GM21619 (cell line): Measurements from ENCODE around the gene SNRPD3.
"Not testable (repeated sequence)": the region's sequence is repeated elsewhere in the genome, so short reads cannot be mapped to it uniquely, and the experiment has no call there.

Source experiments
- ATAC-seq: cut with Tn5 transposase; IDR thresholded peaks from one replicate; pipeline ENCODE4 v1.9.1; 2021; ENCODE audit not compliant: unreplicated experiment

The SNRPD3 gene

DNA sequence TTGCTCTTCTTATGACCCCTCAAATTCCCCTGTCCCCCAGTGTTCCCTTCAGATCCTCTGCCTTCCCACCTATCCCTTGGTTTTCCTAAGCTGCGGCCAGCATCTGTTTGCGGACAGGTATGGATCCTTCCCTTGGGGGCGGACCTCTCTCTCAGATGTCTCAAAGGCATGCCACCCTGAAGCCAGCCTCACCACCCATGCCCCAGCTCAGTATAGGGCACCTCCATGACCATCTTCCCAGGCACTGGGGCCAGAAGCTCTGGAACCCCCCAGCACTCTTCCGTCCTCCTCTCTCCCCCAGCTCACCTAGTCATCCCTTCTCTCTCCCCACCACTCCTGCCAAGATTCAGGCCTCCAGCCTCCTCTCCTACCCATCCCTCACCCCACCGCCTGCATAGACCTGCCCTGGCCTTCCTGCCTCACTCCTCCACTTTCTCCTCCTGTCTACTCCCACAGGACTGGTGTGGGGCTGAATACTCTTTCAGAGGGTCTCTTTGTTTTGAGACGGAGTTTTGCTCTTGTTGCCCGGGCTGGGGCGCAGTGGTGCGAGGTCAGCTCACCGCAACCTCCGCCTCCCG, 34.9 kb downstream of the SNRPD3 start:
- no peak for ATAC-seq

GRCh38 chr22:24591286-24591830, 35.6 kb downstream of the SNRPD3 start:
- no peak for ATAC-seq

DNA sequence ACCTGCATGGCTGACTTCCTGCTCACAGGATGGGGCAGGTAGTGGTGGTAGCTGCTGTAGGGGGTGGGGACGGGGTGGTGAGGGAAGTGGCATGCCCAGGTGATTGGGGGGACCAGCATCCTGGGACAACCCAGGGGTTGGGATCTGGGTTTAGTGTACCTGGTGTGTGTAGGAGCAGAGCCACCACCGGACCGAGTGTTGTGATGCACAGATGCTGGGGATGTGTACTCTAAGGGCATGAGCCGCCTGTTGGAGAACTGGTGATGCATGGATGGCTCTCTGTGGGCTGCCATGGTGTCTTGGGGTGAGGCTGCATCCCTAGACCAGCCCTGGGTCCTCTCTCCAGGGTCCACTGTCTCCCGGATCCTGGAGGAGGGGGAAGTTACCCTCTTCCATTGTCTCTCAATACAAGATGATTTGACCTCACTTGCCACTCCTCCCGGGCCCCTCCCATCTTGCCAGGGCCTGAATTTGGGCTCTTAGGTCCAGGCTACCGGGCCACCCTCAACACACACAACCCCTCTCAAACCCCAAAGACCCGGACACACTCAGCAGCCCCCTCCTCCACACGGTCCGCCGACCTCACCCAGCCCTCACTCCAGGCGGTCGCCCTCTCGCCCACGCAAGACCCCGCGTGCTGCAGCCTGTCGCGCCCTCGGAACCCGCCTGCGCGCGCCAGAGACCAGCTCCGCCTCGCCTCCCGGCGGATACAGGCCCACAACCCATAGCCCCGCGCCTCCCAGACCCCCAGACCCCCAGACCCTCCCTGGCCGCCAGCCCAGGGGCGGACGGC, 36.5 kb downstream of the SNRPD3 start:
- ATAC-seq: no peak

DNA sequence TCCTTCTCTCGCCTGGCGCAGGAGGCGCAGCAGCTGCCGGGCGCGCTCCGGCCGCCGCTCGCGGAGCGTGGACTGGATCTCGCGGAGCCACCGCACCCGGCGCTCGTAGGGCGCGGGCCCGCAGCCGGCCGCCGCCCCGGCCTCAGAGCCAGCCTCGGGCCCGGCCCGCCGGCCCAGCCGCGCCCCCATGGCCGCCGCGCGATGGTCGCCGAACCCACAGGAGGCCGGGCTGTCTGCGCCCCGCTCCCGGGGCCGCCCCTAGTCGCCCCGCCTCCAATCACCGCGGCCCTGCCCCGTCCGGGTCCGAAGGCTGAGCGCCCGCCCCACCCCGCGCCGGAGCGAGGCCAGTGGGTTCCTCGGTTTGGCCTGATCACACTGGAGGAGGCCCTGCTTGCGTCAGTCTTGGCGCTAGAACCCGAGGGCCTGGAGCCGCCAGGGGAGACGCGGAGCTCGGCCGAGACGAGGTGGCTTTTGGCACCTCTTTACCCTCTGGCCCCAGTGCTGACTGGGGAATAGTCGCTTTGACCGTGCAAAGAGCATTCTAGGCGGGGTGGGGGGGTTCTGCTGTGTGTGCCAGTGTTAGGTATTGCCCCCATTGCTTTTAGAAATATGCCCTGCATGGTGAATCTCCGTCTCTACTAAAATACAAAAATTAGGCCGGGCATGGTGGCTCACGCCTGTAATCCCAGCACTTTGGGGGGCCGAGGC, 37.2 kb downstream of the SNRPD3 start, which contains the start of gene LRRC75B:
LRRC75B (minus strand) TSS at position 223 of the 708 bp plus-strand sequence; CDS start at position 189, 34 bp downstream.
- ATAC-seq: peak; percentile 78

DNA sequence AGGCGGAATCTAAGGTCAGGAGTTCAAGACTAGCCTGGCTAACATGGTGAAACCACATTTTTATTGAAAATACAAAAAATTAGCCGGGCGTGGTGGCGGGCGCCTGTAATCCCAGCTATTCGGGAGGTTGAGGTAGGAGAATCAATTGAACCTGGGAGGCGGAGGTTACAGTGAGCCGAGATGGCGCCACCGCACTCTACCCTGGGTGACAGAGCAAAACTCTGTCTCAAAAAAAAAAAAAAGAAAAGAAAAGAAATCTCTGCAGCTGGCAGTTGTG, 37.7 kb downstream of the SNRPD3 start:
- not testable (repeated sequence) for ATAC-seq

- ATAC-seq: no peak
These were observed 38.2 kb downstream of the SNRPD3 start for GRCh38 chr22:24593836-24594568.

DNA sequence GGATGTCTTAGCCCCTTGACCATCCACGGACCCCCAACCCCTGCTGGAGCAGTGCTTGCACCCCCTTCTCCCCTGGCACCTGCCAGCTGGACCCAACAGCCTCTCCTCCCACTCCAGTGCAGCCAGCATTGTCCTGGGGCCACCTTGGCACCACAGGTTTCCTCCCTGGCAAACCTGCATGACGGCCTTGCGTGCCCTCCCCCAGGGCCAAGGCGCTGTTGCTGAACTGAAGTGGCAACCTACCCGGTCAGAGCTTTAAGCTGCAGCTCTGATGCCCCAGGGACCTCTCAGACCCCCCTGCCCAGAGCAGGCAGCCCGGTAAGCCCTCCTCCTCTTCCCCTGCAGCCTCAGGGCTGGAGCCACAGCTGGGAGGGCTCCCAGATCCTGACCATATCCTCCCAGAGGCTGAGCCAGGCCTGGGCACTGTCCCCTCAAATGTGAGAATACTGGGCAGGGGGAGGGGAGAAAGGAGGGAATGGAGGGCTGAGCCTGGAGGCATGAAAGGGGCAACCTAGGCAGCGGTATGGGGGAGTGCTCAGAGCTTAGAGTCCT, 38.8 kb downstream of the SNRPD3 start:
- ATAC-seq: no peak

DNA sequence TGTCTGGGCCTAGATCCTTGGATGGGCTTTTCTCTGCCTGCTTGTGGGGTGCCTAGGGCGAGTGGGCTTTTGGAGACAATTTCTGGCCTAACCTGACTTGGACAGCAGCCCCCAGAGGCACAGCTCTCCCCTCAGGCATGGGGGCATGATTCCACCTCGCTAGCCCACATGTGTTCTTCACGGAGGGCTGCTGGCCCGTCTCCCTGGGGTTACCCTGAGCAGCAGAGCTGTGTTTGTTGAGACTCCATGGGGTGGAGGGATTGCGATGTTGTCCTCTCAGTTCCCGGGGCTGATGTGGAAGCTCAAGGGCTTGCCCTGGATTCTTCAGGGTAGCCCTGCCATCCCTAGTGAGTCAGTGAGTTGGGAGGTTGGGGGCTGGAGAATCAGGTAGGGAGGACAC, 39.4 kb downstream of the SNRPD3 start:
- no peak for ATAC-seq

GRCh38 chr22:24595863-24596262, 40.1 kb downstream of the SNRPD3 start:
- no peak for ATAC-seq

DNA sequence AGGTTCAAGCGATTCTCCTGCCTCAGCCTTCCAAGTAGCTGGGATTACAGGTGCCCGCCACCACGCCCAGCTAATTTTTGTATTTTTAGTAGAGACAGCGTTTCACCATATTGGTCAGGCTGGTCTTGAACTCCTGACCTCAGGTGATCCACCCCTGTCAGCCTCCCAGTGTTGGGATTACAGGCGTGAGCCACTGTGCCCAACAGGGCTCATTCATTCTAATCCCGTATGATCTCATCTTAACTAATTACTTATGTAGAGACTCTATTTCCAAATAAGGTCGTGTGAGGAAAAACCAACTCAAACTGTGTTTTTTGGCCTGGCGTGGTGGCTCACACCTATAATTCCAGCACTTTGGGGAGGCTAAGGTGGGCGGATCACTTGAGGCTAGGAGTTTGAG, 41.3 kb downstream of the SNRPD3 start:
- ATAC-seq: not testable (repeated sequence)

- ATAC-seq: no peak
These were observed 43.7 kb downstream of the SNRPD3 start for GRCh38 chr22:24599514-24599913.

DNA sequence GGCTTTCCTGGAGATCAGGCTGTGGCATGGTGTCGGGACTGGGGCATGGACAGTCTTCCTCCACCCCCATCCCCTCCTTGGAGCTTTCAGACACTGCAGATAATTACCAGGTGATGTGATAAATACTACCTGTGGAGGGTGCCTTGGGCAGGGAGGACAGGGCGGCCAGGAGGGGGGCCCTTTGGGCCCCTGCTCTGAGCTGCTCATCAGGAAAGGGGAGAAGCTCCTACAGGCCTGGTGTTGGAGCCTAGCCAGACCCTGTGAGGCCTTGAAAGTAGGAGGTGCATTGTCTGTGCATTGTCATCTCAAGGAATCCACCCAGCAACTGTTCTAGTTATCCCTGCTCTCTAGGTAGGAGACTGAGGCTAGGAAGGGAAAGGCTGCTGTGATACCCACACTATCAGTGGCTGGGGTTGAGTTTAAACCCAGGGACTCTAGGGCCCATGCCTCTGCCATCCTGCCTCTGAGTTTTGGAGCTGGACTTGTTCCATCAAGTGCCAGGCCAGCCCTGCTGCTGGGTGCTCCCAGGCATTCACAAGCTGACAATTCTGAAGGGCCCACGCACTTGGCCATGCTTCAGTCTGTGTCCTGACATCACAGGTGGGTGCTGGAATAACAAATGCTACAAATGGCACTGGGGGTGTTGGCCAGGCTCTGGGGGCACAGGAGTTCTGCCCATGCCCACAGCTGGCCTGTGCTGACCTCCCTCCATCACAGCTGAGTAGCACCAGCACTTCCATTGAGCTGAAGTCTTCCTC, 44.3 kb downstream of the SNRPD3 start:
- ATAC-seq: not testable (repeated sequence)

GRCh38 chr22:24601217-24602104, 45.7 kb downstream of the SNRPD3 start:
- ATAC-seq: no peak

- ATAC-seq: not testable (repeated sequence)
These were observed 46.4 kb downstream of the SNRPD3 start for GRCh38 chr22:24602105-24602749.

DNA sequence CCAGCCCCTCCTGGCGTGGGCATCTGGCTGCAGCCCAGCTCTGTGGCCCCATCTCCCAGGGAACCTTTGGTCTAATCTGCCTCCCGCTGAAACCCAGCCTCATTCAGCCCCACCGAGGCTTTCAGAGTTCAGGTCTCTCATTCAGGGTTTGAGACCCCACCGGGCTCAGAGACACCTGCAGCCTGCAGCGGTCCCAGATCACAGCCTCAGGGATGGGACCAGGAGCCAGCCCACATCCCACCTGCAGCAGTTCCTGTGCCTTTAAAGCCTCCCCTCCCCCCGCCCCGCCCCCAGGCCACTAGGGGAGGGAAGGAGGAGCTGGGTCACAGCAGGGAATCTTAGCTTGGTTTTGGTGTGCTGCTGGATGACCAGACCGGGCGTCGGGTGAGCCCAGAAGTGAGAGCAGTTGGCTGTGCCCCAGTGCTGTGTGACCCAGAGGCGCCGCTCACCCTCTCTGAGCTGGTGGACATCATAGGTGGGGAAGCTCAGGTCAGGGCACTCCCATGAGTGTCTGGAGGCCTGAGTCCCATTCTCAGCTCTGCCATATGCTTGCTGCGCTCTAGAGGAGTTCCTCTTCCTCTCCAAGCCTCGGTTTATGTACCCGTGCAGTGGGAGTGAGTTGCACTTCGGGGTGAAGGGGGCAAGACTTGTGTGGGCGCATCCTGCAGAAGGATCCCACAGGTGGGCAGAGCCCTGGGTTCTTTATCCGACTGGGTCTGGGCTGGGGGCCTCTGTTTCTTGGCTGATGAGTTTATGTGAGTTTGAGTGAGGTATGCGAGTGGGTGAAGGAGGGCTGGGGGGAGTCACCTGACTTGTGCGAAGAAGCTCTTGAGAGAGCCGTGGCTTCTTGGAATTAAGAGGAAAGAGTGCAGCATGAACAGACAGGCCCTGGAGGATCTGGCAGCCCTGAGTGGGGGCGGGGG, 47.3 kb downstream of the SNRPD3 start, which contains the start of gene GGT1:
GGT1 (plus strand) TSS at position 347 of the 923 bp plus-strand sequence. CDS start 7,889 bp downstream, outside the sequence.
- not testable (repeated sequence) for ATAC-seq

GRCh38 chr22:24603770-24604629, 48.2 kb downstream of the SNRPD3 start:
- ATAC-seq: not testable (repeated sequence)
